Measurements from ENCODE around the gene CHST15.

CHST15 gene

DNA sequence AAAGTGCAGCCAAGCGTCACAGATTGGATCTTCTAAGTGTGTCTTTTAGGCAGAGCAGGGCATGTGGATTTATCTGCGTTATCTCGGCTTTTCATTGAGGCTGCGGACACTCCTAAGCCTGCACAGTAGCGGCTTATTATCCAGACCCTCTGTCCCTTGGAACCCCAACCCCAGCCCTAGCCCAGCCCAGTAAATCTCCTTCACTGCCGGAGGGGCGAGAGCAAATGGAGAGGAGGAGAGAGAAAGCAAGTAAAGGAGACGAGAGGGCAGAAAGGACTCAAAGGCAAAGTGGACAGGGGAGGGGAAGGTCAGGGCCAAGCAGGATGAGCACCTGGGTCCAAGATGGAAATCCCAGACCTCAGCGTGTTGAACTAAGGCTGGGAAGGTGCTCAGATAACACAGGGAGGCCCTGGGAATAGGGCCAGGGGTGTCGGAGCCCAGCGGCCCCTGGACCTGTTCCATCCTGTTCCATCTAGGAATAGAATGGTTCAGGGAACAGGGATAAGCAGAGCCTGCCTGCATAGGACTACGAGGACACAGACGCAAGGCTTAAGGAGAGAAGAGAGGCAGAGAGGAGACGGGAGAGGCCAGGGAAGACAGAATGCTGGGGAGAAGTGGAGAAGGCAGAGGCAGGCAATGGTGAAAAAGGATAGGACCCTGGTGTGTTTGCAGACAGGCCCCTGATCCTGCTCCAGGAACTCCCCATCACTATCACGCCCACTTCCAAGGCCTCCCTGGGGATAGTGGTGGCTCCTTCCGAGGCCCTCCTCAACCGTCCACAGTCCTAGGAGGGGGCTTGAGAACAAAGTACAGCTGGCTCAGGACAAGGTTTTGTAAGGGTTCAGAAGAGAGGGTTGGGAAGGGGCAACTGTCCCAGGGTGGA lies 99.6 kb downstream of the CHST15 start:
- DNase-seq (ENCODE audit: low read depth) = no peak
- TF ChIP-seq, protein P1, sequence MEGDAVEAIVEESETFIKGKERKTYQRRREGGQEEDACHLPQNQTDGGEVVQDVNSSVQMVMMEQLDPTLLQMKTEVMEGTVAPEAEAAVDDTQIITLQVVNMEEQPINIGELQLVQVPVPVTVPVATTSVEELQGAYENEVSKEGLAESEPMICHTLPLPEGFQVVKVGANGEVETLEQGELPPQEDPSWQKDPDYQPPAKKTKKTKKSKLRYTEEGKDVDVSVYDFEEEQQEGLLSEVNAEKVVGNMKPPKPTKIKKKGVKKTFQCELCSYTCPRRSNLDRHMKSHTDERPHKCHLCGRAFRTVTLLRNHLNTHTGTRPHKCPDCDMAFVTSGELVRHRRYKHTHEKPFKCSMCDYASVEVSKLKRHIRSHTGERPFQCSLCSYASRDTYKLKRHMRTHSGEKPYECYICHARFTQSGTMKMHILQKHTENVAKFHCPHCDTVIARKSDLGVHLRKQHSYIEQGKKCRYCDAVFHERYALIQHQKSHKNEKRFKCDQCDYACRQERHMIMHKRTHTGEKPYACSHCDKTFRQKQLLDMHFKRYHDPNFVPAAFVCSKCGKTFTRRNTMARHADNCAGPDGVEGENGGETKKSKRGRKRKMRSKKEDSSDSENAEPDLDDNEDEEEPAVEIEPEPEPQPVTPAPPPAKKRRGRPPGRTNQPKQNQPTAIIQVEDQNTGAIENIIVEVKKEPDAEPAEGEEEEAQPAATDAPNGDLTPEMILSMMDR (IDR thresholded peaks at IDR 0.05; ENCODE audit: control insufficient read depth, insufficient read depth, low read depth, low read length, missing control alignments) = no peak
- H3K4me3 ChIP-seq (ENCODE audit: control insufficient read depth, low read depth, low read length) = no peak overlapping the region

DNA sequence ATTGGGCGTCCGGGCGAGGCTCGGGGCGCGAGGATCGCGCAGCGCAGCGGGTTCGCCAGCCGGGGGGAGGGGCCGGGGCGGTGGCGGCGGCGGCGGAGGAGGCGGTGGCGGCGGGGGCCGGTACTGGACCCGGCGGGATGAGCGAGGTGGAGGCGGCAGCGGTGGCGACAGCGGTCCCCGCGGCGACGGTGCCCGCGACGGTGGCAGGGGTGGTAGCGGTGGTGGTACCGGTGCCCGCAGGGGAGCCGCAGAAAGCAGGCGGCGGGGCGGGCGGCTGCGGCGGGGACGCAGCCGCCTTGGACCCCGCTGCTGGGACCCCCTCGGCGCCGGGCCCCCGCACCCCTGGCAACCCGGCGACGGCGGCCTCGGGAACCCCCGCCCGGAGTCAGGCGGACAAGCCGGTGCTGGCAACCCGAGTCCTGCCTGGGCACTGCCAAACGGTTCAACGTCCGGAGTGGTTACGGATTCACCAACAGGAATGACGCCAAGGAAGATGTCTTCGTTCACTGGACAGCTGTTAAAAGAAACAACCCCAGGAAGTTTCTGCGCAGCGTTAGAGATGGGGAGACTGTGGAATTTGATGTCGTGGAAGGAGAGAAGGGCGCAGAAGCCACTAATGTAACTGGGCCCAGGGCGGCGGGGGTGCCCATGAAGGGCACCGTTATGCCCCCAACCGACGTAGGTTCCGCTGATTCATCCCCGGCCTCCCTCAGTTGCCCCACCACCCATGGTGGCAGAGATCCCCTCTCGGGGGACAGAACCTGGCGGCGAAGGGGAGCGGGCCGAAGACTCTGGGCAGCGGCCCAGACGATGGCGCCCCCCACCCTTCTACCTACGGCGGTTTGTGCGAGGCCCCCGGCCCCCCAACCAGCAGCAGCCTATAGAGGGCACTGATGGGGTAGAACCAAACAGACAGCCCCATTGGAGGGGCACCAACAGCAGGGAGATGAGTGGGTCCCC lies 101.5 kb downstream of the CHST15 start:
- H3K4me3 ChIP-seq (ENCODE audit: control insufficient read depth, low read depth, low read length) = no peak overlapping the region
- no peak for DNase-seq (ENCODE audit: low read depth)
- TF ChIP-seq, protein P1 (IDR thresholded peaks at IDR 0.05; ENCODE audit: control insufficient read depth, insufficient read depth, low read depth, low read length, missing control alignments) = no peak

DNA sequence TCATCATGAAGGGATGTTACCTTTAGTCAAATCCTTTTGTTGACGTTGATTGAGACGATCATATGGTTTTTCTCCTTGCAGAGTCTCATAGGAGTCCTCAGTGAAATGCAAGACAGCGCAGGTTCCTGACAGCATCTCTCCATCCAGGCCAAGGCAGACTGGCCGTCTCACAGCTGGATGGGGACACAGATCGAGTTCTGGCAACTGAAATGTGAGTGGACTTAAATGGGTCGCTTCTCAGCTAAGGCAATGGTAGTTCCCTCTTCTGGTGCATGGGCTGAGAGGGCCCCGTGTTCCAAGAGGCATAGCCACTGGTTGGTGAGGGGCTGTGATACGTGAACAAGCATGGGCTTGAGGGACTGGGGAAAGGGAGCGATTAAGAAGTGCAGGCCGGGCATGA lies 102.5 kb downstream of the CHST15 start:
- no peak for DNase-seq (ENCODE audit: low read depth)
- H3K4me3 ChIP-seq (ENCODE audit: control insufficient read depth, low read depth, low read length) = no peak overlapping the region

DNA sequence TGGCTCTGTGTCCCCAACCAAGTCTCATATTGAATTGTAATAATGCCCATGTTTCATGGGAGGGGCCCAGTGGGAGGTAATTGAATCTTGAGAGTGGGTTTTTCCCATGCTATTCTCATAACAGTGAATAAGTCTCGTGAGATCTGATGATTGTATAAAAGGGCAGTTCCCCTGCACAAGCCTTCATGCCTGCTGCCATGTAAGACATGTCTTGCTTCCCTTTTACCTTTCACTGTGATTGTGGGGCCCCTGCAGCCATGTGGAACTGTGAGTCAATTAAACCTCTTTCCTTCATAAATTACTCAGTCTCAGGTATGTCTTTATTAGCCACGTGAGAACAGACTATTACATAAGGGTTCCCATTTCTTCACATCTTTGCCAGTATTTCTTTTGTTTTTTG lies 104.7 kb downstream of the CHST15 start:
- DNase-seq (ENCODE audit: low read depth) = no peak
- TF ChIP-seq, protein P1 (IDR thresholded peaks at IDR 0.05; ENCODE audit: control insufficient read depth, insufficient read depth, low read depth, low read length, missing control alignments) = no peak
- H3K4me3 ChIP-seq (ENCODE audit: control insufficient read depth, low read depth, low read length) = no peak overlapping the region

More for the DNA sequence above, 102.5 kb downstream of the CHST15 start:
- TF ChIP-seq, protein P1 (IDR thresholded peaks at IDR 0.05; ENCODE audit: control insufficient read depth, insufficient read depth, low read depth, low read length, missing control alignments) = no peak

DNA sequence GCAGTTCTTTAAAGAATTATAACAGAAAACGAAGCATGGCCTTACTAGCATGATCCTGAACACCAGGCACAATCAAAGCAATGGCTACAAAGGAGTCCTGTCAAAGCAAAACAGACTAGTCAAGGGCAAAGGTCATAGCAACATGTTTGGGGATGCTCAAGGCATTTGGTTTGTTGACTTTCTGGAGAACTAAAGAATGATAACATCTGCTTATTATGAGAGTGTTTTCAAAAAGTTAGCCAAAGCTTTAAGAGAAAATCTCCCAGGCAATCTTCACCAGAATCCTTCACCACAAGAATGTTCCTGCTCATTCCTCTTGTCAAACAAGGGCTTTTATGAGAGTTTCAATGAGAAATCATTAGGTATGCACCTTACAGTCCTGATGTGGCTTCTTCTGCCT lies 106.7 kb downstream of the CHST15 start:
- TF ChIP-seq, protein P1 (IDR thresholded peaks at IDR 0.05; ENCODE audit: control insufficient read depth, insufficient read depth, low read depth, low read length, missing control alignments) = no peak
- no peak overlapping the region for H3K4me3 ChIP-seq (ENCODE audit: control insufficient read depth, low read depth, low read length)
- DNase-seq (ENCODE audit: low read depth) = no peak

DNA sequence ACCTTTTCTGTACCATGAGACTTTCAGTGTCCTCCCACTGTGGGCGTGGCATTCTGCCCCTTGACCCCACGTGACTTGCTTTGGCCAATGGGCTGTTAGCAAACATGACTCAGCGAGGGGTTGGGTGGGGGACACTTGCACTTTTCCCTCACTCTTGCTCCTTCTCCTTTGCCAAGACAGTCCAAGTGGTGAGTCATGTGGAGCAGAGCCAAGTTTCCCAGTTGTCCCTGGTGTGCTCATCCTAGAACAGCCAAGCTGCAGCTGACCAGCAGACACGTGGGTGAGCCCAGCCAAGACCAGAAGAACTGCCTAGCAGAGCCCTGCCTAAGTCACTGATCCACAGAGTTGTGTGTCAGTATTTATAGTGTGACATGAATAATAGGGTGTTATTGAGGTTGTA lies 119.0 kb downstream of the CHST15 start:
- TF ChIP-seq, protein P1 (IDR thresholded peaks at IDR 0.05; ENCODE audit: control insufficient read depth, insufficient read depth, low read depth, low read length, missing control alignments) = no peak
- DNase-seq (ENCODE audit: low read depth) = no peak
- no peak overlapping the region for H3K4me3 ChIP-seq (ENCODE audit: control insufficient read depth, low read depth, low read length)
